Ovary (tissue), 9 donors: Measurements from ENCODE around the gene SEMA3C. TPM values are rescaled to one million over a fixed set of nuclear protein-coding genes. Genes with fewer than 3 reads are reported as not detected.

Experiments used
- DNase-seq, 5 donors: peaks; one replicate each; pipeline ENCODE4 v3.0.0-alpha.2; 2019 to 2020
- H3K27ac ChIP-seq, 2 donors: fragments of 200-600 bp; one replicate each; pipeline versions ENCODE4 v1.5.1 to v1.8.0; 2019 to 2022
- H3K27me3 ChIP-seq: fragments of 200-600 bp; one replicate; pipeline ENCODE4 v1.8.0; 2022
- H3K36me3 ChIP-seq: fragments of 200-600 bp; sonication (generic); one replicate; pipeline ENCODE4 v1.5.1; 2019
- H3K4me1 ChIP-seq: one replicate; pipeline ENCODE4 v1.8.1; 2013; ENCODE audit warnings: mild to moderate bottlenecking, moderate library complexity; ENCODE audit not compliant: insufficient read depth
- H3K4me3 ChIP-seq: fragments of 200-600 bp; sonication (generic); one replicate; pipeline ENCODE4 v1.5.1; 2017
- H3K9me3 ChIP-seq, 2 donors: fragments of 200-600 bp in 1 of 2; sonication (generic) in 1 of 2; one replicate each; pipeline versions ENCODE4 v1.5.1 to v1.8.1; 2013 to 2019; ENCODE audit warnings: mild to moderate bottlenecking in 1 of 2, moderate library complexity in 1 of 2
- CTCF ChIP-seq, 3 donors: fragments of 450-650 bp in 2 of 3; fragments of 200-600 bp in 1 of 3; IDR thresholded peaks; one replicate each; pipeline versions ENCODE4 v1.5.1 to v1.8.0; 2016 to 2022; ENCODE audit warnings: antibody characterized with exemption in 3 of 3, mild to moderate bottlenecking in 1 of 3
- EP300 ChIP-seq: sonication (generic); formaldehyde crosslinking; IDR thresholded peaks from one replicate; pipeline ENCODE4 v1.6.1; 2017; ENCODE audit warnings: antibody characterized with exemption
- POLR2A ChIP-seq: fragments of 450-650 bp; IDR thresholded peaks from one replicate; pipeline ENCODE4 v1.6.1; 2017; ENCODE audit warnings: antibody characterized with exemption, mild to moderate bottlenecking, moderate library complexity
- WGBS, 3 donors: extraction: QIAGEN DNeasy Blood & Tissue Kit in 1 of 3; methylation state at CpG; one replicate each; pipeline versions ENCODE4 v1.1.5 to v1.1.7; 2013 to 2017; 5-methylcytosine and 5-hydroxymethylcytosine counted together
- intact Hi-C, 4 donors: fragments of 100-400 bp; cut with DNase I; formaldehyde crosslinking; loops; one replicate each; pipeline versions ENCODE4 v1.11.0 to v1.15.1; 2022 to 2023
- polyA plus RNA-seq, 2 donors: library from polyadenylated mRNA; stranded (reverse); fragments of 200-250 nt in 1 of 2; fragments of 350-450 nt in 1 of 2; fragmentation: Illumina TruSeq in 1 of 2; extraction: RNeasy Lipid Tissue Mini Kit (QIAGEN cat#74804) in 1 of 2; gene quantifications; one replicate each; pipeline ENCODE4 v1.2.3, GENCODE V29; 2013 to 2014
- total RNA-seq, 7 donors: library from RNA; depleted of rRNA in 2 of 7; stranded (reverse); fragments of >200 nt in 2 of 7; fragmentation: NEBNext Ultra II Directional in 3 of 7; extraction: Animal tissue kit (Norgen Biotek cat#: 25700) in 3 of 7; gene quantifications; one replicate each; pipeline versions ENCODE4 v1.1.0 to v1.2.4, GENCODE V29; 2016 to 2023
- donor health status: DM: no; HTN: no; CAD: no; lungs with moderate emphysema.
- donor health status: DM: no; HTN: no; CAD: no.
- donor health status: Bipolar disorder and iron deficiency.
- donor health status: DM: yes; HTN: yes; CAD: no.
- donor health status: DM: no; HTN: no; CAD: no.
- donor health status: DM: yes; HTN: yes; CAD: no.

SEMA3C gene
- total and polyA plus RNA-seq, 9 donors, result 20.1 to 91.9 (median 53.5) TPM

GRCh38 chr7:80869821-80870751, 48.8 kb downstream of the SEMA3C start:
- no peak overlapping the region for H3K27ac ChIP-seq
- H3K4me1 ChIP-seq, result no peaks in the 10 kb centered on the region
- no peaks in the 10 kb centered on the region for H3K27me3 ChIP-seq
- H3K4me3 ChIP-seq, result no peak overlapping the region
- no peaks in the 10 kb centered on the region for H3K36me3 ChIP-seq
- WGBS, 3 donors, result 95 to 96% (median 95%) methylated on average over 6 of the region's 6 CpGs
- no peak for DNase-seq
- TF ChIP-seq CTCF (IDR thresholded peaks at IDR 0.05) (no peak), EP300 (no peak), POLR2A (no peak)
- intact Hi-C loops, result no loop called here
- H3K9me3 ChIP-seq, result no peaks in the 10 kb centered on the region

GRCh38 chr7:80869106-80869784, 49.6 kb downstream of the SEMA3C start:
- Histone ChIP-seq H3K27ac (no peak overlapping the region), H3K4me1 (no peaks in the 10 kb centered on the region), H3K27me3 (no peaks in the 10 kb centered on the region), H3K9me3 (no peaks in the 10 kb centered on the region), H3K36me3 (no peaks in the 10 kb centered on the region), H3K4me3 (no peak overlapping the region)
- DNase-seq, result no peak
- intact Hi-C loops, result no loop called here
- WGBS, 3 donors, result 46 to 61% (median 49%) methylated on average over 4 of the region's 4 CpGs
- TF ChIP-seq POLR2A (no peak), EP300 (no peak), CTCF (IDR thresholded peaks at IDR 0.05) (no peak)

DNA sequence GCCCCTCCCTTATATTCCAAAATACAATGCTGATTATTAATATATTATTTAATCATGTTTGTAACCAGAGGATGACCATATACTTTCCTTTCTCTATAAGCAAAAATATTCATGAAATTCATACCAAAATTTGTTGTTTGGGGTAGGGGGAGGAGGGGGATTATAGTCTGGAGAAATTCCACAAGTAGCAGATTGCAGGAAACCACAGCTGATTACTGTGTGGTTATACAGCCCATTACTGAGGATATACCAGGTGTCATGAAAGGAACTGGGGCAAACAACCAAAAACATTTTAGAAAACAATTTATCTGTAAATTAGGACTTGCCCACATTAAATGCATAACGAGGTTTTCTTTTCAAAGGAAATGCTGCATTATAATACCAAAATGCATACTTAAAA, 50.3 kb downstream of the SEMA3C start:
- Histone ChIP-seq H3K9me3 (no peaks in the 10 kb centered on the region), H3K27ac (no peak overlapping the region), H3K27me3 (no peaks in the 10 kb centered on the region), H3K4me1 (no peaks in the 10 kb centered on the region), H3K4me3 (no peak overlapping the region), H3K36me3 (no peaks in the 10 kb centered on the region)
- no peak for DNase-seq
- TF ChIP-seq EP300 (no peak), CTCF (IDR thresholded peaks at IDR 0.05) (no peak), POLR2A (no peak)
- WGBS, 3 donors, result 35 to 57% (median 48%) methylated on average over 1 of the region's 1 CpG
- intact Hi-C loops, result no loop called here

- intact Hi-C loops, result no loop called here
- H3K9me3 ChIP-seq, result no peaks in the 10 kb centered on the region
- H3K36me3 ChIP-seq, result no peaks in the 10 kb centered on the region
- 86 to 90% (median 86%) methylated on average over 4 of the region's 4 CpGs for WGBS, 3 donors
- no peak overlapping the region for H3K4me3 ChIP-seq
- H3K27me3 ChIP-seq, result no peaks in the 10 kb centered on the region
- TF ChIP-seq EP300 (no peak), POLR2A (no peak), CTCF (IDR thresholded peaks at IDR 0.05) (no peak)
- H3K27ac ChIP-seq, result no peak overlapping the region
- DNase-seq, result no peak
- peaks cover 2% of the 10 kb centered on the region for H3K4me1 ChIP-seq
These were observed 58.3 kb downstream of the SEMA3C start for GRCh38 chr7:80860554-80860953.
